ENCODE results near the gene LCN1.
A peak's percentile ranks its signal among the peaks of the same experiment; 100 is the strongest.

LCN1 gene

GRCh38 chr9:135520916-135521607 lies at the start of gene LCN1:
Gene LCN1 (plus strand): TSS chr9:135521440. CDS start chr9:135521498, 58 bp downstream.
- TF ChIP-seq GATA1 (IDR thresholded peaks at IDR 0.05; ENCODE audit: low read depth, low read length) (no peak), POLR2A (IDR thresholded peaks at IDR 0.05; ENCODE audit: low read length) (no peak)
- no peak for DNase-seq

GRCh38 chr9:135471791-135472640 lies 49.2 kb upstream of the LCN1 start:
- DNase-seq = no peak

DNA sequence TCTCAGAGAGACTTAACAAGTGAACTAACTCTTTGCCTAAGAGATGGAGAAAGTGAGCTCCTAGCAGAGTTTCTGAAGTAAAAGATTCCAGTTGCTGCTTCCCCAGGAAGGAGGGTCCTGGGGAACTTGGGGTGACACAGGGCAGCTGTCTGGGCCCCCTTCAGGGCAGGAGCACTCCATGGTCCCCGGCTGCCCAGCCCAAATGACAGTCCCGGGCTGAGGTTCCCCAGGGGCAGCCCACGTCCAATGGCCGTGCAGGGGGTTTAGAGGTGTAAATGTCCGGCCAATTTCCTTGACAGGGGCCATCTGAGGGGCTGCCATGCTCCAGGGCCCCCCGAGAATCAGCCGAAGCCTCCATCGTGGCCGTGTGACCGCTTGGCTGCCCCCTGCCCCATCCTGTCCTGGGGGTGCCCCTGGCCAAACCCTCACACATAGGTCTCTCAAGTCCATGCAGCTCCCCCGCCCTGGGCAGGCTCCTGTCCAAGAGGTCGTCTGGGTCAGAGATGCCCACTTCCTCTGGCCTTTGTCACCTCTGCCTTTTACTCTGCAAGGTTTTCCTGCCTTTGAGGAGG lies 47.2 kb upstream of the LCN1 start:
- no peak for DNase-seq
- TF ChIP-seq GATA1 (IDR thresholded peaks at IDR 0.05; ENCODE audit: low read depth, low read length) (no peak), POLR2A (IDR thresholded peaks at IDR 0.05; ENCODE audit: low read length) (no peak)

More at GRCh38 chr9:135471791-135472640, 49.2 kb upstream of the LCN1 start:
- TF ChIP-seq GATA1 (IDR thresholded peaks at IDR 0.05; ENCODE audit: low read depth, low read length) = no peak
- TF ChIP-seq POLR2A (IDR thresholded peaks at IDR 0.05; ENCODE audit: low read length) = no peak

- no peak for TF ChIP-seq POLR2A (IDR thresholded peaks at IDR 0.05; ENCODE audit: low read length)
- TF ChIP-seq GATA1 (IDR thresholded peaks at IDR 0.05; ENCODE audit: low read depth, low read length) = no peak
- DNase-seq = peak; percentile 5 to 28
These were observed 46.3 kb upstream of the LCN1 start for GRCh38 chr9:135474915-135475314.

DNA sequence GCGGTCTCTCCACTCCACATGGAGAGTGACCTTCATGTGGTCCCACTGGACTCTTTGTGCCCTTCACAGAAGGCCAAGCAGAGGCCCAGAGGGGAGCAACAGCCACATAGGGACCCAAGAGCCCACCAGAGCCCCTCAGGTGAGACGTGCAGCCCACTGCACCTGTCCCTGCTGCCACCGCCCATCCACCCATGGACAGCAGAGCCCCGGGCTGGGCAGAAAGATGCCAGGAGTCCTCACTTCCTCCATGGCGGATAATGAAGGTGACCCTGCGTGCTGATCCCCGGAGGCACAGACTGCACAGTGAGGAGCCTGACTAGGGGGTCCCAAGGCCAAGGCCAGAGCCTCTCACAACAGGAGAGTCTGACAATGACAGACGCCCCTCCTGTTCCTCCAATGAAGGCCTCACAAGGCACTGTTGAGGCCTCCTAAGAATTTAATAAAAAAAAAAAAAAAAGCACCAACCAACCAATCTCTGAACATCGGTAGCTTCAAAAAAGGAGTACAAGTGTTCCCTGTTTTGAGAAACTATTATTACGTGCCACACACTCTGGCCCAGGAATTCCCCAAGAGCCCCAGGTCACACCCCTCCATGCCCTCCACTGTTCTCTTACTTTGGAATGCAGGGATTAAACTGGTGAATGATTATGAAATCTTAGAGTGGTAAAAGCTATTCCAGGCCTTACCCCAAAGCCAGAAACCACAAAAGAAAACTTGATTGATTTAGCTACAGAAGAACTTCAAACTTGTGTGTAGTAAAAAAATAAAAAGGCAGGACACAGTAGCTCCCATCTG lies 44.5 kb upstream of the LCN1 start:
- no peak for DNase-seq

GRCh38 chr9:135478191-135478590 lies 43.0 kb upstream of the LCN1 start:
- no peak for DNase-seq
- TF ChIP-seq POLR2A (IDR thresholded peaks at IDR 0.05; ENCODE audit: low read length) = no peak
- no peak for TF ChIP-seq GATA1 (IDR thresholded peaks at IDR 0.05; ENCODE audit: low read depth, low read length)

More for the DNA sequence above, 44.5 kb upstream of the LCN1 start:
- TF ChIP-seq POLR2A (IDR thresholded peaks at IDR 0.05; ENCODE audit: low read length) (no peak), GATA1 (IDR thresholded peaks at IDR 0.05; ENCODE audit: low read depth, low read length) (no peak)

GRCh38 chr9:135478829-135479468 lies 42.3 kb upstream of the LCN1 start:
- TF ChIP-seq GATA1 (IDR thresholded peaks at IDR 0.05; ENCODE audit: low read depth, low read length) (no peak), POLR2A (IDR thresholded peaks at IDR 0.05; ENCODE audit: low read length) (no peak)
- DNase-seq = no peak

- TF ChIP-seq POLR2A (IDR thresholded peaks at IDR 0.05; ENCODE audit: low read length) = no peak
- TF ChIP-seq GATA1 (IDR thresholded peaks at IDR 0.05; ENCODE audit: low read depth, low read length) = no peak
- DNase-seq = no peak
These were observed 41.7 kb upstream of the LCN1 start, which contains the start of gene PPP1R26 for GRCh38 chr9:135479469-135480052. Gene PPP1R26 (plus strand): TSS chr9:135479782. CDS start chr9:135484511, 4,729 bp downstream.

DNA sequence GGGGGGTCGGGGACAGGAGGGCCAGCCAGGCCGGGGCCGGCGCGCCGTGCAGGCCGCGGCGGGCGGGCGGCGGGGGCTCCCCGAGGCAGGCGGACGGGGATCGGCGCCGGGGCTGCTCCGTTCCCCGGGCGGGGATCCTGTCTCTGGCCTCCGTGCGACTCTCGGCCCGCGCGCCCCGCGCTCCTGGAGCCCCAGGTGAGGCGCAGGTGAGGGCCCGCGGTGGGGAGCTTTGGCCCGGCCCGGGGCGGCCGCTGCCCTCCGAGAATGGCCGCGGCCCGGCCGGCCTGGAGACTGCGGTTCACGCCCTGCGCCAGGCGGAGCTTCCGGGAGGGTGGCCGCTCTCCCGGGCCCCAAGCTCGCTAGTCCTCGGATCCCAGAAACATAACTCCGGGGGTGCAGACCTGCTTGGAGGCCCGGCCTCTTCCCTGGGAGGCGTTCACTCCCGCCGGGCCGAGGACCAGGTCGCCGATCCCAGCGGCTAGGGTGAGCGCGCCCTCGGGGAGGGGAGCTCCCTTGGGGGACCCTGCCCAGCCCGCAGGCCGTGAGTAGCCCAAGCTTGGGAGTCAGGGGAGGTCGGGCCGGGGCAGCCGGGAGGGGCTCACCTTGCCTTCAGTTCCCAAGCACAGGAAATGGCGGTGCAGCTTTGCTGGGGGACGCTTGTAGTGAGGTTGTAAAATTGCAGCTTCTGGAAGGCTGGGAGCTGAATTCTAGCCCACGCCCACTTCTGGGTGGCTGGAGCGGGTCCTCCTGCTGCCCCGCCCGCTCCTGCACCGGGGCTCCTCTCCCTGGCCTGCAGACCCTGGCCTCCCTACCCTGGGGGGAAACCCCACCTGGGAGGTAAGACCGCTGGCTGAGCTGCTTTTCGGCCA lies 40.9 kb upstream of the LCN1 start:
- DNase-seq = peak; percentile 26 to 31
- TF ChIP-seq GATA1 (IDR thresholded peaks at IDR 0.05; ENCODE audit: low read depth, low read length) (no peak), POLR2A (IDR thresholded peaks at IDR 0.05; ENCODE audit: low read length) (no peak)

- no peak for DNase-seq
- TF ChIP-seq GATA1 (IDR thresholded peaks at IDR 0.05; ENCODE audit: low read depth, low read length) (no peak), POLR2A (IDR thresholded peaks at IDR 0.05; ENCODE audit: low read length) (no peak)
These were observed 40.3 kb upstream of the LCN1 start for GRCh38 chr9:135480940-135481310.

DNA sequence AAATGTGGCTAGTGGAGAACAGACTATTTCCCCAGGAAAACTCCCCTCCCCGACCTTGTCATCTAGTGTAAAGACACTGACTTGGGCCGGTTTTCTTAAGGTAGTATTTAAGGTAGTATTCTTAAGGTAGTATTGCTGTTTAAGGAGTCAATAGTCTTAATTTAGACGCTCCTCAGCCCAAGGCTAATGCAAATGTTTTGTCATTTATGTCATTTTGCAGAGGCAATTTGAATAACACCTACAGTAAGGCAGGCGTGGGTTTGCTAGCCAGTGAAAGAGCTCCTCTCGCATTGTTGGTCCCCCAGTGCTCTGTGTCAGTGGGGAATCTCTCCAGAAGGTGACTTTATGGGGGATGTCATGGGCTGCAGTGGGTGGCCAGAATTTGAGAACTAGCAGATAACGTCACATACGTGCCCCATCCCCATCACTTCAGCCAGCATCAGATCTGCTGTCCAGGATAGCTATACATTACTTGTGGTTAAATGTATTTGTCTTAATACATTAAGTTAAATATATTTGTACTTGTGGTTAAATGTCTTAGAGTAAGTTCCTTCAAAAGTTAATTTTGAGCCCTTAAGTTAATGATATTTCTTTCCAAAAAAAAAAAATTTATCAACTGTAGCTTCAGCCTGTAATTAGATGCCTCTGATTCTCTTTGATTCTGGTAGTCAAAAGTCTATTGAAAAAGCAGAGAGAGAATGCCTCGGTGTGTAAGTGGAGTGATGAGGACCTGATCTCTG lies 39.1 kb upstream of the LCN1 start:
- DNase-seq = no peak
- TF ChIP-seq POLR2A (IDR thresholded peaks at IDR 0.05; ENCODE audit: low read length) = no peak
- TF ChIP-seq GATA1 (IDR thresholded peaks at IDR 0.05; ENCODE audit: low read depth, low read length) = no peak

All from erythroblast (primary cell).